Activated T-cell treated with anti-CD3 and anti-CD28 coated beads, Interleukin-2, amount 50 U/mL, for 24 hours (primary cell): ENCODE measurements around the gene SSTR1.

ENCODE experiments used
- DNase-seq: peaks from one replicate; pipeline ENCODE4 v3.0.0-alpha.2; 2020
- H3K27ac Mint-ChIP-seq: 2 replicates; pipeline ENCODE4 v1.8.0; 2020; ENCODE audit warnings: mild to moderate bottlenecking, mixed read lengths
- H3K27me3 Mint-ChIP-seq: 2 replicates; pipeline ENCODE4 v1.8.0; 2020; ENCODE audit warnings: mixed read lengths
- H3K36me3 Mint-ChIP-seq: 2 replicates; pipeline ENCODE4 v1.8.0; 2020; ENCODE audit warnings: low read depth, mixed read lengths
- H3K4me1 Mint-ChIP-seq: 2 replicates; pipeline ENCODE4 v1.8.0; 2020; ENCODE audit warnings: low read depth, mixed read lengths
- H3K4me3 Mint-ChIP-seq: 2 replicates; pipeline ENCODE4 v1.8.0; 2020; ENCODE audit warnings: mild to moderate bottlenecking, moderate library complexity, mixed read lengths
- H3K9me3 Mint-ChIP-seq: 2 replicates; pipeline ENCODE4 v1.8.0; 2020; ENCODE audit warnings: mixed read lengths

The SSTR1 gene

DNA sequence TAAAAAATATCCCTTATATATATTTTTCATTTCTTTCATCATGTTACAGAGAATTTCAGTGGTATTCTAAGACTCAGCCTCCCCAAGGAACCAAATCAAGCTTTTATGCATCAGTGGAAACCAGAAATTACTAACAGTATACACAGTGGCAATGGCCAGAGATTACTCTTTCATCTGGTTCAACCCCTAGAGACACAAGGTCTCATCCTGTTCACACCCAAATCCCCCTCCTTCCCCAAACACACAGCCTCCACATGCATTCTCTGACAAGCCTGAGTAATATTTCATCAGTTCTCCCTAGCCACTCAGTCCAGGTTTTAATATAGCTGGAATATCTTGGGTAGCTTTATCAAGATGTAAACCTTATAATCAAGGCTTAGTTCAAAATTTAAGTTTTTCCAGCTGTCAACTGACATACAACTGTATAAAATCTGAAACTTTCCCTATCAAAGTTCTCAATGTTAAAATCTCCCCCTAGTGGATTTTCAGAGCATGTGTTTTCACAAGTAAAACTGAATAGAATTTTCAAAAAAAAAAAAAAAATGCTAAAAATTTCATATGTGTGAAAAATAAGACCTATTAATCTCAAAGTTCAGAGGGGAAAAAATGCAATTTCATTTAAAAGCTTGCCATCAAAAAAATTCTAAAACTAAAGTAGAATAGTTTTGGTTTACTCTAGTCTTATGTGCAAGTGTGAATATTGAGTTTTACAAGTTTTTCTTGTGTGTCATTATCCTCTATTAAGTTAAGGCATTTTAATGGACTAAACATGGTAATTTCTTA, 10.5 kb upstream of the SSTR1 start:
- DNase-seq = no peak
- Mint-ChIP-seq H3K36me3 (no peaks in the 10 kb centered on the region), H3K4me1 (peaks cover 8% of the 10 kb centered on the region)

DNA sequence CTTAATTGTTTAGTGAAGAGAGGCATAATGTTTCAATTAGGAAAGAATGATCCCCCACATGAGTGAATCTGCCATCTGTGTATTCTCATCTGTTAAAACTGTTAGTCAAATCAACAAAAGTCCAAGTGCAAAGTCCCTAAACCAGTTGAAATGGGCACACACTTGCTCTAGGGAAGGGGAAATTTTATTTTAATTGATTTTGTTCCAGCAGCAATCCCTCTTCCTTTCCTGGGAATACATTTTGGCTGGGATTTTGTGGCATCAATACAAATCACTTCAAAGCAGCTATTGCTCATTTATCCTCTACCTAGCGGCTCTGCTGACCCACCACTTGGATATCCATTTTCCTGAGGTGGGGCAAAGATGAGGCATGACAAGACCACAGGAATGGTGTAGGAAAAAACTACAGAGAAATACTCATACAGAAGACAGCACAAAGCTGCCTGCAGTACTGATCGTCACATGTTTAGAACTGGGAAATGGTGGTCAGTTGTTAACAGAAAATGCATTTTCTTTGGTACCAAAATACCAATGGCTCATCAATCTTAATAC, 9.8 kb upstream of the SSTR1 start:
- H3K9me3 Mint-ChIP-seq = no peaks in the 10 kb centered on the region

More for the DNA sequence above, 10.5 kb upstream of the SSTR1 start:
- Mint-ChIP-seq H3K4me3 (no peak overlapping the region), H3K27me3 (no peaks in the 10 kb centered on the region), H3K27ac (no peak overlapping the region), H3K9me3 (no peaks in the 10 kb centered on the region)

DNA sequence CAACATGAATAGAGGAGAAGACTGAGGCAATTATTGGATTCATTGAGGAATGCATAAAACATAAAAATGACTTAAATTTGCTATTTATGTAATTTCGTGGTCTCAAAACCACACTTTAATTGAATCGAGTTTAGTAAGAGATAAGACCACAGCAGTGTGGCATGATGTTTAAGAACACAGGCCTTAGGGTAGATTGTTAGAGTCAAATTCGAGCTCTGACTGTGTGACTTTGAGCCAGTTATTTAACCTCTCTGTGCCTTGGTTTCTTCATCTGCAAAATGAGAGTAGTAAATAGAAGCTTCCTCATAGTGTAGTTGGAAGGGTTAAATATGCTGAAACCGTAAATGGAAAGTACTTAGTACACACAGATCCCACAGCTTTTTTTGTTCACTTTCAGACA, 9.3 kb upstream of the SSTR1 start:
- Mint-ChIP-seq H3K27me3 (no peaks in the 10 kb centered on the region), H3K27ac (no peak overlapping the region), H3K4me3 (no peak overlapping the region), H3K9me3 (no peaks in the 10 kb centered on the region), H3K36me3 (no peaks in the 10 kb centered on the region), H3K4me1 (peaks cover 8% of the 10 kb centered on the region)
- DNase-seq = no peak

More for the DNA sequence above, 9.8 kb upstream of the SSTR1 start:
- no peak overlapping the region for H3K4me3 Mint-ChIP-seq
- H3K4me1 Mint-ChIP-seq = peaks cover 8% of the 10 kb centered on the region
- no peaks in the 10 kb centered on the region for H3K27me3 Mint-ChIP-seq
- H3K27ac Mint-ChIP-seq = no peak overlapping the region
- no peaks in the 10 kb centered on the region for H3K36me3 Mint-ChIP-seq
- DNase-seq = no peak

DNA sequence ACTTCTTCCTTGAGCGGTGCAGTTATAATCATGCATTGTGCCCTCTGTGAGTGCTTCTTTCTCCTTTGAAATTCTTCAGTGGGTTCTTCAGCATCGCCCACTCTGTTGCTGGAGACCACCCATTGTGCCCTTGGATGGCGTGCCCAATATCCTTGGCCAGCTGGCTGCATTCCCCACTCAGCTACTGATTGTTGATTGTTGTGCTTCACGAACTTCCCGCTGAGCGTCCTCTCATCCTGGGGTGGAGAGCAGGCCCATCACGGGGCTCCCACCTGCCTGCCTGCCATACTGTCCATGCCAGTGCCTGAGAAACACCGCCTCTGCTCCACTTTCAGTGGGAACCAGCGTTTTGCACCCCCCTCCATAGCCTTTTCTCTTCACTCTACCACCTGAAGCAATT, 8.6 kb upstream of the SSTR1 start:
- Mint-ChIP-seq H3K27ac (no peak overlapping the region), H3K27me3 (no peaks in the 10 kb centered on the region), H3K9me3 (no peaks in the 10 kb centered on the region), H3K36me3 (no peaks in the 10 kb centered on the region), H3K4me1 (peaks cover 8% of the 10 kb centered on the region), H3K4me3 (no peak overlapping the region)
- DNase-seq = no peak

DNA sequence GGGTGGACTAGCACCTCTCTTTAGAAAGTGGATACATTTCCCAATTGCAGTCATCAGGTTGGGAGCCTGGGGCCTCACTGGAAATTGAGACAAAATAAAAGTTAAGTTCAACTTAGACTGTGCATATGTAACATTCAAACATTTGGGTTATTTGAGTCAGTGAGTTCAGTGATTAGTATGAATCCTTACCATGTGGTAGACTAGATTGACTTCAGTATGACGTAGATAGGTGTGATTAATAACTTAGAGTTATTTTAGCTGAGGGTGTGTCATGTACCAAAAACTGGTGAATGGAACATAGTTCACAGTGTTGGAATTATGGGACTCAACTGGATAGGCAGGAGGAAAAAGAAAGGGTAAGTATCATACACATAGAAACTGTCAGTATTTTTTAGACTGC, 8.0 kb upstream of the SSTR1 start:
- Mint-ChIP-seq H3K27ac (no peak overlapping the region), H3K4me1 (peaks cover 8% of the 10 kb centered on the region), H3K36me3 (no peaks in the 10 kb centered on the region), H3K4me3 (no peak overlapping the region), H3K9me3 (no peaks in the 10 kb centered on the region), H3K27me3 (no peaks in the 10 kb centered on the region)
- DNase-seq = no peak

DNA sequence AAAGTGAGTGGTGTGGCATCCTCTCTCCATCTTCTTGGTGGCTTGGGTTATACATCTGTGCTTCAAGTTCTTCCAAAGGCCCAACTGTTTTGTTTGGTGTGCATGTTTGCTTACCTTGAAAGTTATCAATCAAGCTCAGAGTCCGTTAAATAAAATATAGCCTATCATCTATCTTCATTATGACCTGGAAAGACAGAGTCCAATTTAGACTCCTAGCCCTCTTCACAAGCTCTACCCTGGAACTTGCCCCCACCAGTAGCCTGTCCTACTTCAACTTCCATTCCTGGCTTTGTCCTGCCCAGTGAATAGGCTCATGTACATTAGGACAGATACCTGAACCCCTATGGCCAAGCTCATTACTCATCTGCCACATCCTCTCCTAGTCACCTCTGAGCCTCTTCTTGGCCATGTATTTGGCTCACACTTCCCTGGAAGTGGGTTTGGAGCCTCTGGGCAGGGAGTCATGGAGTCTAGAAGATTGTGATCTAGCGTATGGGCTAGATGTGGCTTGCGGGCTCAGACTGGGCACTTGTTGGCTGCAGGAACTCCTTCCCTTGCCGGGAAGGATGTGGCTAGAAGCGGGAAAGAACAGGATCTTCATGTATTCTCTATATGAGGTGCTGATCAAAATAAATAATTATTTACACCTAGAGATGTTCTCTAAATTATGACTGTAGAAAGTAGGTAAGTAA, 6.4 kb upstream of the SSTR1 start:
- peaks cover 4% of the 10 kb centered on the region for H3K27me3 Mint-ChIP-seq
- no peak overlapping the region for H3K4me3 Mint-ChIP-seq
- DNase-seq = no peak
- no peak overlapping the region for H3K27ac Mint-ChIP-seq
- H3K36me3 Mint-ChIP-seq = no peaks in the 10 kb centered on the region
- no peaks in the 10 kb centered on the region for H3K9me3 Mint-ChIP-seq
- H3K4me1 Mint-ChIP-seq = peaks cover 8% of the 10 kb centered on the region

DNA sequence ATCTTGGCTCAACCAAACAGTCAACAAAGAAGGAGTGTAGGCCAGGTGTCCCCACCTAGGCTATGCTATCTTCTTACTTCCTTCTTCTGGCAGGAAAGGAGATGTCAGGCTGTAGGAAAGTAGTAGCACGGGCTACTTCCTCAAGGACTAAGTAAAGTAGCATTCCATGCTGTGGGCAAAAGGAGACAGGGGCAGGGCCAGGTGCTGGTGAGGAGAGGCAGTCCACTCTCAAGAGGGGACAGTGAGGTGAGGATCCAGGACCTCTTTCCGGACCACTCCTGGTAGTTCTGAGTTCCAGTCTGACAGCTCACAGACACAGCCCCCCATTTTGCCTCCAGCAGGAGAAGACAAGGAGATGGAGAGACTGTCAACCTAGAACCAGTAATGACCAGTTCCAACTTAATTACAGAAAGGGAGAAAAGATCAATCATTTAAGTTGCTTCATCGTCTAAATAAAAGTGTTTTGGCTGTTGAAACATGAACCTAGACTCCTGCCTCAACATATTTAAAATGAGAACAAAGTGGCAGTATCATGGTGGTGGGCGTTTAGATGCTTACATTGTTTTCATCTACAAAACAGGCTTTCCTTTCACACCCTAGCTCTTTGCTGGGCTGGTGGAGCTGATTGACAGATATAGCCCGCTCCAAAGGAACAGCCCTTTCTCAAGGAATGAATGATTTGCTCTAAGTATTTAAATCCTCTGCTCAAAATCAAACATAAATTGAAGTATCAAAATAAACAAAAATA, 5.1 kb upstream of the SSTR1 start:
- Mint-ChIP-seq H3K4me1 (peaks cover 3% of the 10 kb centered on the region), H3K4me3 (no peak overlapping the region), H3K9me3 (no peaks in the 10 kb centered on the region), H3K36me3 (no peaks in the 10 kb centered on the region), H3K27ac (no peak overlapping the region), H3K27me3 (peaks cover 15% of the 10 kb centered on the region)
- DNase-seq = no peak

DNA sequence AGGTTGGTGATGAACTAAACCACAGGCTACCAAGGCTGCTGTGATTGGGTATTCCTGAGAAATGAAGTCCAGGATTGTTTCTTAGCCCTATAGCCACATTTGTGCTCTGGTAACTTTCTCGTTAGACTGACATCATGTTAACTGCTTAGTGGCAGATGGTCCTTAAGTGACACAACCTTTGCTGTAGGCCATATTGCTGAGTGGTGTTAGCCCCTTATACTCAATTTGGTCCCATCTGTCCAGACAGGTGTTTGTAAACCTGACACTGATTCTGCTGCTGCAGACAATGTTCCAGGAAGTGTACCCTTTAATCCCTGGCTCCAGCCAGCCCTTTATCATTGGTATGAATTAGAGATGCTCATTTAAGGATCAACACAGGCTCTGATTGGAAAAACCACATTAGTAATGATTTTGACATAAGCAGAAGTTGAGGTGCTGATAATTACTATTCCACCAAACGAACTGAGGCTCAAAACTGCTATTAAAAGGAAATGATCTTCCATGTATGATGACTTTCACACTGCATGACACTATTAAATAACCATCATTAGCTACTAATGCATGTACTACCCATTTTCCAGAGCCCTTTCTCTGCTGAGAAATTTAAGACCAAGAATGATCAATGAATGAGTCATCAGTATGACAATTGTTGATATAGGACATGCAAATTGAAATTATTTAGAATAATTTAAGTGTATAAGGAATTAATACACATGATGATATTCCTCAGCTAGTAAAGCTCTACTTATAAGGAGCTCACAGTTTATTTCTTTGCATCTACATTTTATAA, 3.6 kb upstream of the SSTR1 start:
- no peak overlapping the region for H3K4me3 Mint-ChIP-seq
- DNase-seq = no peak
- H3K4me1 Mint-ChIP-seq = peaks cover 15% of the 10 kb centered on the region
- H3K9me3 Mint-ChIP-seq = no peaks in the 10 kb centered on the region
- no peak overlapping the region for H3K27ac Mint-ChIP-seq
- H3K27me3 Mint-ChIP-seq = peaks cover 29% of the 10 kb centered on the region
- no peaks in the 10 kb centered on the region for H3K36me3 Mint-ChIP-seq

DNA sequence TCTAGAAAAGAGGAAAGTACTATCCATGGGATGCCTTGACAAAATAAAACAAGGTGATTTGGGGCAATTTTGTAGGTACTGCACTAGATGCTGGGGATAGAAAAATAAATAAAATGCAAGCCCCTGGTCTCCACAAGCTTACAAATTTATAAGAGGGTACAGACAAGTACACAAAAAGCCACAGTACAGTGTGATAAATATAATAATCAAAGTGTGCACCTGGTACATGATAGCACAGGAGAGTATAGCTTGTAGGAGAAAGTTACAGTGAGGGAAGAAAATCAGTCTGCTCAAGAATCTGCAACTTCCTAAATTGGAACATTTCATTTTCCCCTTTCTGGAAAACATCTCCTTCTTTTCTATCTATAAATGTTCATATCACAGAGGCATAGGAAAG, 3.0 kb upstream of the SSTR1 start:
- Mint-ChIP-seq H3K27ac (no peak overlapping the region), H3K36me3 (no peaks in the 10 kb centered on the region), H3K4me3 (no peak overlapping the region), H3K9me3 (no peaks in the 10 kb centered on the region), H3K4me1 (peaks cover 17% of the 10 kb centered on the region), H3K27me3 (peaks cover 33% of the 10 kb centered on the region)
- no peak for DNase-seq

DNA sequence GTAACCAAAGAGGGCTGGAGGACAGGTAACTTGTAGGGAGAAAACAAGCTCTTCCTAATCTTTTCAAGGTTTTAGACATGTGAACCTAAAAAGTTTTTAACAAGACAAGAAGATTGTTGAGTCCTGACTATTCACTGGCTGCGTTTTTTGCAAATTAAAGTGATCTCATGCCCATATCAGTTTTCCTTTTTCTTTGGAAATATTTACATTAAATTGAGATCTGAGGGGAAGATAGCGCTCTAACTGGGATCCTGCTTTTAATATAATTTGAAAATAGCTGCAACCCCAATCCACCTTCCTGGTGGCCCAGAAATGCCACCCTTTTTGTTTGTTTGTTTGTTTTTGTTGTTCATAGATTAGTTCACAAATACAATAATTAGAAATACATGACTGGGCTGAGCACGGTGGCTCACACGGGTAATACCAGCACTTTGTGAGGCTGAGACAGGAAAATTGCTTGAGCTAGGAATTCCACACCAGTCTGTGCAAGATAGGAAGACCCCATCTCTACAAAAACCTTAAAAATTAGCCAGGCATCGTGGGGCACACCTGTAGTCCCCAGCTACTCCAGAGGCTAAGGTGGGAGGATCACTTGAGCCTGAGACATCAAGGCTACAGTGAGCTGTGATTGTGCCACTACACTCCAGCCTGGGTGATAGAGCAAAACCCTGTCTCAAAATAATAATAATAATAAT, 2.4 kb upstream of the SSTR1 start:
- no peak for DNase-seq
- H3K9me3 Mint-ChIP-seq = no peaks in the 10 kb centered on the region
- peaks cover 38% of the 10 kb centered on the region for H3K27me3 Mint-ChIP-seq
- H3K4me3 Mint-ChIP-seq = no peak overlapping the region
- H3K27ac Mint-ChIP-seq = no peak overlapping the region
- H3K36me3 Mint-ChIP-seq = no peaks in the 10 kb centered on the region
- H3K4me1 Mint-ChIP-seq = peaks cover 21% of the 10 kb centered on the region

DNA sequence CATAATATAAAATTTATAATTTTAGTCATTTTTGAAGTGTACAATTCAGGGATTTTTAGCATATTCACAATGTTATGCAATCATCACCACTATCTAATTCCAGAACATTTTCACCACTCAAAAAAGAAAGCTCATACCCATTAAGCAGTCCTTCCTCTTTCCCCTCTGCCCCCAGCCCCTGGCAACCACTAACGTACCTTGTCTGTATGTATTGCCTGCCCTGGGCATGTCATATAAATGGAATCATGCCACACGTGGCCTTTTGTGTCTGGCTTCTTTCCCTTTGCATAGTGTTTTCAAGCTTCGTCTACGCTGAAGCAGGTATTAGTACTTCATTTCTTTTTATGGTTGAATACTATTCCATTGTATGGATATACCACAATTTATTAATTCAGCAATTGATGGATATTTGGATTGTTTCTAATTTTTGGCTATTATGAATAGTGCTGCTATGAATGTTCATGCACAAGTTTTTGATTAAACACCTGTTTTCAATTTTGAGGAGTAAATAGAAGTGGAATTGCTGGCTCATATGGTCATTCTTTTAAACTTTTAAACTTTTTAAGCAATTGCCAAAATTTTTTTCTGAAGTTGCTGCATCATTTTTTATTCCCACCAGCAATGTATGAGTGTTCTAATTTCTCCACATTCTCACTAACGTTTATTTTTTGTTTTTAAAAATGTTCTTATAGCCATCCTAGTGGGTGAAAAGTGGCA, 1.6 kb upstream of the SSTR1 start:
- Mint-ChIP-seq H3K36me3 (no peaks in the 10 kb centered on the region), H3K27me3 (peaks cover 47% of the 10 kb centered on the region), H3K27ac (no peak overlapping the region), H3K4me1 (peaks cover 28% of the 10 kb centered on the region), H3K9me3 (no peaks in the 10 kb centered on the region), H3K4me3 (no peak overlapping the region)
- DNase-seq = no peak

DNA sequence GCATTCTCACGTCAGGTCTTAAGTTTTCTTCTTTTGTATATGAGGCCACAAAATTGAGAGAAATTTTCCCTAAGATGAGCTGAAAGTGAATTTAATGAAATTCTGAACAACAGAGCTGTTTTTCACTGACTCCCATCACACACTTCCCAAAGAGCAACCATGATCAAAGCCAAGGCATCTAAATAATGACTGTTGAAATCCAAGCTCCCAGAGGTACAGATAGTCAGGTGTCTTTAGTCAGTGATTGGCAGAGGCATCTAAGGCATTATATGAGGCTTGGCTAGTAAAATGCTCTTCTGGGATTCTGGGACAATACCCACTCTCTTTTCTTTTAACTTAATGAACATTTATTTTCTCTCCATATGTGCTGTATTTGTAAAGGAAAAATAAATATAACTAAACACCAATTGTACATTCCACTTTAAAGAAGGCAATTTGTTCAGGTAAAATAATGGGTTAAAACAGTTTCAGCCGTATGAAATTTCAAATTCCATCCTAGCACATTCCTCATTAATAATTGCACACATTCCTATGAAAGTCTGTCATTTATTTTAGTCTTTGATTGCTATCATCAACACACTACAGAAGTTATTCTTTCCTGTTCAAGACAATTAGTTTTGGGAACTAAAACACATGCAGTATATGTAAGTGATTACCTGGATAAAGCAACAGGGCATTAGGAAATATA, 871 bp upstream of the SSTR1 start:
- no peak overlapping the region for H3K4me3 Mint-ChIP-seq
- peaks cover 30% of the 10 kb centered on the region for H3K4me1 Mint-ChIP-seq
- no peak for DNase-seq
- H3K27me3 Mint-ChIP-seq = peaks cover 53% of the 10 kb centered on the region
- no peaks in the 10 kb centered on the region for H3K9me3 Mint-ChIP-seq
- no peaks in the 10 kb centered on the region for H3K36me3 Mint-ChIP-seq
- no peak overlapping the region for H3K27ac Mint-ChIP-seq

DNA sequence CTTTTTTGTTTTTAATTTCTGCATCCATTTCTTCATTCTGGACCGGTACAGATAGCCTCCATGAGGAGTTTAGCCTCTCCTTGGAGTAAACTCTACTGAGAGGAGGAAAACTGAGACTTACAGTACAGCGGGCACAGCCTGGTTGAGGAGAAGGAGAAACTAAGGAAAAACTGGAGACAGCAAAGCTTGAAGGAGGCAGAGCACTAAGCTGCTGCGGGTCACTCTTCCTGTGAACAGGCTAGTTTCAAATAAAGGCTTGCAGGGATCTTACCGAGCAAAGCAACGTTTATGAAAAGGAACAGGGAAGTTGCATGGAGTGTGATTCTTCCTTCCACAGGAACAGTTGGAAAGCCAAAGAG, 348 bp upstream of the SSTR1 start:
- Mint-ChIP-seq H3K4me3 (no peak overlapping the region), H3K36me3 (no peaks in the 10 kb centered on the region), H3K4me1 (peaks cover 31% of the 10 kb centered on the region), H3K27me3 (peaks cover 58% of the 10 kb centered on the region), H3K27ac (no peak overlapping the region), H3K9me3 (no peaks in the 10 kb centered on the region)
- DNase-seq = no peak
